GM23338 (cell line): Measurements from ENCODE around the gene FBLN2. TPM values are rescaled to one million over a fixed set of nuclear protein-coding genes. Genes with fewer than 3 reads are reported as not detected.

Source experiments
- ATAC-seq: fragments of 200-7000 bp; cut with Tn5 transposase; 3 replicates; pipeline ENCODE4 v1.9.1; 2020
- DNase-seq: peaks from one replicate; pipeline ENCODE4 v3.0.0-alpha.2; 2015; ENCODE audit warnings: low spot score
- H2AFZ ChIP-seq: fragments of 200-600 bp; sonication (generic); 2 replicates; pipeline ENCODE4 v1.8.0; 2016; ENCODE audit warnings: antibody characterized with exemption, mild to moderate bottlenecking, moderate library complexity
- H3F3A ChIP-seq: fragments of 200-600 bp; sonication (generic); replicated peaks from 2 replicates; pipeline ENCODE4 v1.8.0; 2017; ENCODE audit warnings: antibody characterized with exemption, mixed run types, low read depth
- H3K27ac ChIP-seq: fragments of 200-600 bp; sonication (generic); 2 replicates; pipeline ENCODE4 v1.6.1; 2016; ENCODE audit warnings: low read depth
- H3K27me3 ChIP-seq: fragments of 200-600 bp; sonication (generic); 2 replicates; pipeline ENCODE4 v1.8.0; 2016; ENCODE audit warnings: mild to moderate bottlenecking, mixed run types, moderate library complexity; ENCODE audit not compliant: insufficient read depth
- H3K36me3 ChIP-seq: fragments of 200-600 bp; sonication (generic); 2 replicates; pipeline ENCODE4 v1.8.0; 2016; ENCODE audit warnings: mild to moderate bottlenecking; ENCODE audit not compliant: insufficient read depth
- H3K4me1 ChIP-seq: fragments of 200-600 bp; sonication (generic); 2 replicates; pipeline ENCODE4 v1.8.0; 2016; ENCODE audit warnings: mild to moderate bottlenecking, moderate library complexity; ENCODE audit not compliant: insufficient read depth
- H3K4me2 ChIP-seq: fragments of 200-600 bp; sonication (generic); 2 replicates; pipeline ENCODE4 v1.7.1; 2017; ENCODE audit warnings: mixed run types
- H3K4me3 ChIP-seq: fragments of 200-600 bp; sonication (generic); 2 replicates; pipeline ENCODE4 v1.6.1; 2016; ENCODE audit warnings: mixed run types
- H3K79me2 ChIP-seq: fragments of 200-600 bp; sonication (generic); replicated peaks from 2 replicates; pipeline ENCODE4 v1.8.0; 2017; ENCODE audit warnings: mild to moderate bottlenecking; ENCODE audit not compliant: insufficient read depth
- H3K9me2 ChIP-seq: fragments of 200-600 bp; sonication (generic); 2 replicates; pipeline ENCODE4 v1.8.0; 2017; ENCODE audit not compliant: insufficient read depth
- H4K20me1 ChIP-seq: fragments of 200-600 bp; sonication (generic); replicated peaks from 2 replicates; pipeline ENCODE4 v1.8.0; 2017; ENCODE audit warnings: mild to moderate bottlenecking; ENCODE audit not compliant: insufficient read depth
- H3K27ac Mint-ChIP-seq: 2 replicates; pipeline ENCODE4 v1.8.0; 2020; ENCODE audit warnings: inconsistent platforms, mild to moderate bottlenecking, moderate library complexity, mixed read lengths
- H3K27me3 Mint-ChIP-seq: 3 replicates; pipeline ENCODE4 v1.8.0; 2022; ENCODE audit warnings: low read depth, mild to moderate bottlenecking, moderate library complexity, mixed read lengths, inconsistent platforms; ENCODE audit not compliant: insufficient read depth, poor library complexity
- H3K36me3 Mint-ChIP-seq: 3 replicates; pipeline ENCODE4 v1.8.0; 2021; ENCODE audit warnings: low read depth, mild to moderate bottlenecking, inconsistent platforms, moderate library complexity, mixed read lengths
- H3K4me1 Mint-ChIP-seq: 3 replicates; pipeline ENCODE4 v1.8.0; 2020; ENCODE audit warnings: mild to moderate bottlenecking, inconsistent platforms, mixed read lengths
- H3K4me3 Mint-ChIP-seq: 3 replicates; pipeline ENCODE4 v1.8.0; 2021; ENCODE audit warnings: moderate library complexity, mild to moderate bottlenecking, inconsistent platforms, mixed read lengths
- H3K9me3 Mint-ChIP-seq: 3 replicates; pipeline ENCODE4 v1.8.0; 2020; ENCODE audit warnings: moderate library complexity, mild to moderate bottlenecking, inconsistent platforms, mixed read lengths
- CREB1 ChIP-seq: fragments of 250-450 bp; sonication (Bioruptor Pico); IDR thresholded peaks from 2 replicates; pipeline ENCODE4 v1.5.0; 2020; ENCODE audit warnings: low read depth, mild to moderate bottlenecking, moderate library complexity
- EZH2 ChIP-seq: fragments of 200-600 bp; sonication (generic); IDR thresholded peaks from one replicate; pipeline ENCODE4 v1.8.0; 2017; ENCODE audit warnings: antibody characterized with exemption, mild to moderate bottlenecking, low read depth; ENCODE audit not compliant: unreplicated experiment
- EZH2phosphoT487 ChIP-seq: fragments of 200-600 bp; sonication (generic); IDR thresholded peaks from one replicate; pipeline ENCODE4 v1.8.1; 2018; ENCODE audit warnings: antibody characterized with exemption; ENCODE audit not compliant: unreplicated experiment
- JUNB ChIP-seq: IDR thresholded peaks from one replicate; pipeline ENCODE4 v1.6.1; 2016; ENCODE audit warnings: antibody characterized with exemption; ENCODE audit not compliant: unreplicated experiment
- NANOG ChIP-seq: IDR thresholded peaks from 2 replicates; pipeline ENCODE4 v1.6.1; 2016; ENCODE audit warnings: antibody characterized with exemption, borderline replicate concordance
- POLR2AphosphoS5 ChIP-seq: IDR thresholded peaks from 2 replicates; pipeline ENCODE4 v1.6.1; 2016; ENCODE audit warnings: antibody characterized with exemption, low read depth
- STAT1 ChIP-seq: IDR thresholded peaks from one replicate; pipeline ENCODE4 v1.6.1; 2016; ENCODE audit warnings: antibody characterized with exemption; ENCODE audit not compliant: unreplicated experiment
- ZNF114 ChIP-seq: fragments of 250-450 bp; sonication (Bioruptor Pico); IDR thresholded peaks from 2 replicates; pipeline ENCODE4 v1.5.0; 2020; ENCODE audit warnings: mild to moderate bottlenecking, moderate library complexity
- ZNF331 ChIP-seq: fragments of 250-450 bp; sonication (Bioruptor Pico); IDR thresholded peaks from 2 replicates; pipeline ENCODE4 v1.5.0; 2020; ENCODE audit warnings: low read depth, mild to moderate bottlenecking, moderate library complexity
- polyA plus RNA-seq: library from polyadenylated mRNA; unstranded; fragments of >200 nt; fragmentation: Nextera tagmentation; extraction: Ambion mirVana; gene quantifications from 2 replicates; pipeline ENCODE4 v1.2.1, GENCODE V29; 2016
- total RNA-seq: library from RNA; depleted of rRNA; stranded (reverse); fragments of >200 nt; shearing (Covaris generic); gene quantifications from 2 replicates; pipeline ENCODE4 v1.2.3, GENCODE V29; 2014
- TF ChIP-seq, protein P1 (sequence below): IDR thresholded peaks from one replicate; pipeline ENCODE4 v1.6.1; 2018; ENCODE audit warnings: antibody characterized with exemption; ENCODE audit not compliant: unreplicated experiment
- TF ChIP-seq, protein P2 (sequence below): IDR thresholded peaks from 2 replicates; pipeline ENCODE4 v1.6.1; 2016; ENCODE audit warnings: antibody characterized with exemption
- TF ChIP-seq, protein P3 (sequence below): fragments of 250-450 bp; sonication (Bioruptor Pico); IDR thresholded peaks from 2 replicates; pipeline ENCODE4 v1.5.0; 2020; ENCODE audit warnings: mild to moderate bottlenecking, moderate library complexity

Gene FBLN2
- total and polyA plus RNA-seq, 2 experiments from 2014 or later: 18.8 to 26.8 TPM

DNA sequence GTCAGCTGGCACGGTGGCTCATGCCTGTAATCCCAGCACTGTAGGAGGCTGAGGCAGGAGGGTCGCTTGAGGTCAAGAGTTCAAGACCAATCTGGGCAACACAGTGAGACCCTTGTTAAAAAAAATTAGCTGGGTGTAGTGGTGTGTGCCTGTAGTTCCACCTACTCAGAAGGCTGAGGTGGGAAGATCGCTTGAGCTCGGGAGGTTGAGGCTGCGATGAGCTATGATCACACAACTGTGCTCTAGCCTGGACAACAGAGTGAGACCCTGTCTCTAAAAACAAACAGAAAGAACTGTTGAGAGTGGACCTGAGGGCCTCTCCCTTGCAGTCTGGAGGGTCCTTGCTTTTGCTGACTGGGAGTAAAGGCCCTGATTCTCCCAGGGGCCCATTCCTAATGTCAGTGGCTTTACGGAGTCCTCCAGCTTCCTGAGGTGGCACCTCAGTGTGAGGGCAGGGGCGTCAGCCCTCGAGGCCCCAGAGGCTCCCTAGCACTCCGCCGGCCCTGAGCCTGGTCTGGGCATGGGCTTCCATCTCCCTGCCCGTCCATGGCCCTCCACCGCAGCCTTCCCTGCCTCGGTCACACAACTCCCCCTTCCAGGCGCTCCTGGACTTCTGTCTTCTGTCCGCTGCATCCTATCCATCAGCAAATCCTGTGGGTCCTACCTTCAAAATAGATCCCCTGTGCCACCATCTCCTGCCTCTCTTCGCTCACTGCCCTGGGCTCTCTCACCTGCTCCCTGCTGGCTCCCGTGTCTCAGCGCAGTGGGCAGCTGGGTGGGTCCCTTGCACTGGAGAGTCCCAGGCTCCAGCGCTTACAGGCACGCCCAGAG, 19.0 kb downstream of the FBLN2 start (continued):
- TF ChIP-seq, protein P1, sequence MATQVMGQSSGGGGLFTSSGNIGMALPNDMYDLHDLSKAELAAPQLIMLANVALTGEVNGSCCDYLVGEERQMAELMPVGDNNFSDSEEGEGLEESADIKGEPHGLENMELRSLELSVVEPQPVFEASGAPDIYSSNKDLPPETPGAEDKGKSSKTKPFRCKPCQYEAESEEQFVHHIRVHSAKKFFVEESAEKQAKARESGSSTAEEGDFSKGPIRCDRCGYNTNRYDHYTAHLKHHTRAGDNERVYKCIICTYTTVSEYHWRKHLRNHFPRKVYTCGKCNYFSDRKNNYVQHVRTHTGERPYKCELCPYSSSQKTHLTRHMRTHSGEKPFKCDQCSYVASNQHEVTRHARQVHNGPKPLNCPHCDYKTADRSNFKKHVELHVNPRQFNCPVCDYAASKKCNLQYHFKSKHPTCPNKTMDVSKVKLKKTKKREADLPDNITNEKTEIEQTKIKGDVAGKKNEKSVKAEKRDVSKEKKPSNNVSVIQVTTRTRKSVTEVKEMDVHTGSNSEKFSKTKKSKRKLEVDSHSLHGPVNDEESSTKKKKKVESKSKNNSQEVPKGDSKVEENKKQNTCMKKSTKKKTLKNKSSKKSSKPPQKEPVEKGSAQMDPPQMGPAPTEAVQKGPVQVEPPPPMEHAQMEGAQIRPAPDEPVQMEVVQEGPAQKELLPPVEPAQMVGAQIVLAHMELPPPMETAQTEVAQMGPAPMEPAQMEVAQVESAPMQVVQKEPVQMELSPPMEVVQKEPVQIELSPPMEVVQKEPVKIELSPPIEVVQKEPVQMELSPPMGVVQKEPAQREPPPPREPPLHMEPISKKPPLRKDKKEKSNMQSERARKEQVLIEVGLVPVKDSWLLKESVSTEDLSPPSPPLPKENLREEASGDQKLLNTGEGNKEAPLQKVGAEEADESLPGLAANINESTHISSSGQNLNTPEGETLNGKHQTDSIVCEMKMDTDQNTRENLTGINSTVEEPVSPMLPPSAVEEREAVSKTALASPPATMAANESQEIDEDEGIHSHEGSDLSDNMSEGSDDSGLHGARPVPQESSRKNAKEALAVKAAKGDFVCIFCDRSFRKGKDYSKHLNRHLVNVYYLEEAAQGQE: no peak
- TF ChIP-seq ZNF331 (CRISPR knock-in tag) (no peak), EZH2phosphoT487 (no peak), POLR2AphosphoS5 (no peak), ZNF114 (CRISPR knock-in tag) (no peak), EZH2 (no peak), JUNB (no peak), CREB1 (no peak), STAT1 (no peak), NANOG (no peak)
- TF ChIP-seq, protein P2, sequence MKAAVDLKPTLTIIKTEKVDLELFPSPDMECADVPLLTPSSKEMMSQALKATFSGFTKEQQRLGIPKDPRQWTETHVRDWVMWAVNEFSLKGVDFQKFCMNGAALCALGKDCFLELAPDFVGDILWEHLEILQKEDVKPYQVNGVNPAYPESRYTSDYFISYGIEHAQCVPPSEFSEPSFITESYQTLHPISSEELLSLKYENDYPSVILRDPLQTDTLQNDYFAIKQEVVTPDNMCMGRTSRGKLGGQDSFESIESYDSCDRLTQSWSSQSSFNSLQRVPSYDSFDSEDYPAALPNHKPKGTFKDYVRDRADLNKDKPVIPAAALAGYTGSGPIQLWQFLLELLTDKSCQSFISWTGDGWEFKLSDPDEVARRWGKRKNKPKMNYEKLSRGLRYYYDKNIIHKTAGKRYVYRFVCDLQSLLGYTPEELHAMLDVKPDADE: no peak

DNA sequence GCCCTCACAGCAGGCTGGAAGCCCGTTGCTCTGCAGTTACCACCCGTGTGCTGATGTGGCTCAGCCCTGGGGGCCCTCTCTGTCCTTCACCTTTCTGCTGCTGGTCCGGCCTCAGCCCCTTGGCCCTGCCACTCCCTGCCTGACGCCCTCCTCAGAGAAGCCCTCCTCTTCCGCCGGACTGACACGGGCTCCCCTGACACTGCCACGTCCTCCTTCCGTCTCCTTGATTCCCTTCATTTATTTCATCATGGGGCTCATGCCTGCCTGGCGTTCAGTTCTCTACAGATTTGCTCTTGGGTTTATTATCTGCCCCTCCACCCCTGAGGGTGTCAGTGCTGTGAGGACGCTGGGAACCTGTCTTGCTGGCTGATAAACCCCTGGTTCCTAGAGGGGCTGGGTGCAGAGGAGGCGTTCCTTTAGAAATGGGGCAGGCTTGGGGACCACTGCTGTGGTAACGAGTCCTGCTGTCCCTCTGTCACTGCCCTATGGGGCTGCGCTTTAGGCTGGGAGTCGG, 19.6 kb downstream of the FBLN2 start:
- H3K4me1 Mint-ChIP-seq: peaks cover 15% of the 10 kb centered on the region
- H3K27ac Mint-ChIP-seq: peak overlapping the region; percentile 17; the same call in 1 of the 2 replicates
- Histone ChIP-seq H3K4me2 (no peak overlapping the region), H3K36me3 (no peaks in the 10 kb centered on the region), H3F3A (no peaks in the 10 kb centered on the region), H3K27ac (no peak overlapping the region), H3K27me3 (no peaks in the 10 kb centered on the region), H2AFZ (no peak overlapping the region), H3K79me2 (no peaks in the 10 kb centered on the region), H3K4me3 (no peak overlapping the region), H4K20me1 (no peaks in the 10 kb centered on the region), H3K9me2 (no peaks in the 10 kb centered on the region), H3K4me1 (no peaks in the 10 kb centered on the region)
- no peak for DNase-seq
- ATAC-seq: no peak
- peaks cover 13% of the 10 kb centered on the region for H3K27me3 Mint-ChIP-seq
- H3K36me3 Mint-ChIP-seq: no peaks in the 10 kb centered on the region
- no peaks in the 10 kb centered on the region for H3K9me3 Mint-ChIP-seq
- H3K4me3 Mint-ChIP-seq: no peak overlapping the region
- TF ChIP-seq JUNB: no peak
- TF ChIP-seq NANOG: no peak
- TF ChIP-seq EZH2: no peak
- no peak for TF ChIP-seq POLR2AphosphoS5
- no peak for TF ChIP-seq STAT1
- TF ChIP-seq, protein P3, sequence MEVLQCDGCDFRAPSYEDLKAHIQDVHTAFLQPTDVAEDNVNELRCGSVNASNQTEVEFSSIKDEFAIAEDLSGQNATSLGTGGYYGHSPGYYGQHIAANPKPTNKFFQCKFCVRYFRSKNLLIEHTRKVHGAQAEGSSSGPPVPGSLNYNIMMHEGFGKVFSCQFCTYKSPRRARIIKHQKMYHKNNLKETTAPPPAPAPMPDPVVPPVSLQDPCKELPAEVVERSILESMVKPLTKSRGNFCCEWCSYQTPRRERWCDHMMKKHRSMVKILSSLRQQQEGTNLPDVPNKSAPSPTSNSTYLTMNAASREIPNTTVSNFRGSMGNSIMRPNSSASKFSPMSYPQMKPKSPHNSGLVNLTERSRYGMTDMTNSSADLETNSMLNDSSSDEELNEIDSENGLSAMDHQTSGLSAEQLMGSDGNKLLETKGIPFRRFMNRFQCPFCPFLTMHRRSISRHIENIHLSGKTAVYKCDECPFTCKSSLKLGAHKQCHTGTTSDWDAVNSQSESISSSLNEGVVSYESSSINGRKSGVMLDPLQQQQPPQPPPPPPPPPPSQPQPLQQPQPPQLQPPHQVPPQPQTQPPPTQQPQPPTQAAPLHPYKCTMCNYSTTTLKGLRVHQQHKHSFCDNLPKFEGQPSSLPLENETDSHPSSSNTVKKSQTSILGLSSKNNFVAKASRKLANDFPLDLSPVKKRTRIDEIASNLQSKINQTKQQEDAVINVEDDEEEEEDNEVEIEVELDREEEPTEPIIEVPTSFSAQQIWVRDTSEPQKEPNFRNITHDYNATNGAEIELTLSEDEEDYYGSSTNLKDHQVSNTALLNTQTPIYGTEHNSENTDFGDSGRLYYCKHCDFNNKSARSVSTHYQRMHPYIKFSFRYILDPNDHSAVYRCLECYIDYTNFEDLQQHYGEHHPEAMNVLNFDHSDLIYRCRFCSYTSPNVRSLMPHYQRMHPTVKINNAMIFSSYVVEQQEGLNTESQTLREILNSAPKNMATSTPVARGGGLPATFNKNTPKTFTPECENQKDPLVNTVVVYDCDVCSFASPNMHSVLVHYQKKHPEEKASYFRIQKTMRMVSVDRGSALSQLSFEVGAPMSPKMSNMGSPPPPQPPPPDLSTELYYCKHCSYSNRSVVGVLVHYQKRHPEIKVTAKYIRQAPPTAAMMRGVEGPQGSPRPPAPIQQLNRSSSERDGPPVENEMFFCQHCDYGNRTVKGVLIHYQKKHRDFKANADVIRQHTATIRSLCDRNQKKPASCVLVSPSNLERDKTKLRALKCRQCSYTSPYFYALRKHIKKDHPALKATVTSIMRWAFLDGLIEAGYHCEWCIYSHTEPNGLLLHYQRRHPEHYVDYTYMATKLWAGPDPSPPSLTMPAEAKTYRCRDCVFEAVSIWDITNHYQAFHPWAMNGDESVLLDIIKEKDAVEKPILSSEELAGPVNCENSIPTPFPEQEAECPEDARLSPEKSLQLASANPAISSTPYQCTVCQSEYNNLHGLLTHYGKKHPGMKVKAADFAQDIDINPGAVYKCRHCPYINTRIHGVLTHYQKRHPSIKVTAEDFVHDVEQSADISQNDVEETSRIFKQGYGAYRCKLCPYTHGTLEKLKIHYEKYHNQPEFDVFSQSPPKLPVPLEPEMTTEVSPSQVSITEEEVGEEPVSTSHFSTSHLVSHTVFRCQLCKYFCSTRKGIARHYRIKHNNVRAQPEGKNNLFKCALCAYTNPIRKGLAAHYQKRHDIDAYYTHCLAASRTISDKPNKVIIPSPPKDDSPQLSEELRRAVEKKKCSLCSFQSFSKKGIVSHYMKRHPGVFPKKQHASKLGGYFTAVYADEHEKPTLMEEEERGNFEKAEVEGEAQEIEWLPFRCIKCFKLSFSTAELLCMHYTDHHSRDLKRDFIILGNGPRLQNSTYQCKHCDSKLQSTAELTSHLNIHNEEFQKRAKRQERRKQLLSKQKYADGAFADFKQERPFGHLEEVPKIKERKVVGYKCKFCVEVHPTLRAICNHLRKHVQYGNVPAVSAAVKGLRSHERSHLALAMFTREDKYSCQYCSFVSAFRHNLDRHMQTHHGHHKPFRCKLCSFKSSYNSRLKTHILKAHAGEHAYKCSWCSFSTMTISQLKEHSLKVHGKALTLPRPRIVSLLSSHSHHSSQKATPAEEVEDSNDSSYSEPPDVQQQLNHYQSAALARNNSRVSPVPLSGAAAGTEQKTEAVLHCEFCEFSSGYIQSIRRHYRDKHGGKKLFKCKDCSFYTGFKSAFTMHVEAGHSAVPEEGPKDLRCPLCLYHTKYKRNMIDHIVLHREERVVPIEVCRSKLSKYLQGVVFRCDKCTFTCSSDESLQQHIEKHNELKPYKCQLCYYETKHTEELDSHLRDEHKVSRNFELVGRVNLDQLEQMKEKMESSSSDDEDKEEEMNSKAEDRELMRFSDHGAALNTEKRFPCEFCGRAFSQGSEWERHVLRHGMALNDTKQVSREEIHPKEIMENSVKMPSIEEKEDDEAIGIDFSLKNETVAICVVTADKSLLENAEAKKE (CRISPR knock-in tag): no peak
- TF ChIP-seq CREB1: no peak
- TF ChIP-seq ZNF331 (CRISPR knock-in tag): no peak
